HepG2 (cell line): ENCODE data around the gene UNC5B. TPM values are rescaled to one million over a fixed set of nuclear protein-coding genes. Genes with fewer than 3 reads are reported as not detected.

Experiments used
- ATAC-seq: fragments of 200-7000 bp; cut with Tn5 transposase; 3 replicates; pipeline ENCODE4 v1.9.1; 2020; ENCODE audit warnings: mild to moderate bottlenecking, moderate library complexity
- BruUV-seq: library from RNA; stranded (reverse); fragments of 400-500 nt; replicated peaks from 2 replicates; lab custom pipeline; 2021; lab: Mats Ljungman, UMichigan
- CTCF ChIA-PET: fragments of 300-600 bp; formaldehyde crosslinking; extraction: SDS; loops from one replicate; lab custom pipeline; 2021; ENCODE audit warnings: low total read pairs, inconsistent platforms, low intra/inter-chr PET ratio; lab: Yijun Ruan, JAX
- POLR2A ChIA-PET: fragments of 350-600 bp; sonication (Branson Sonifier 250); formaldehyde crosslinking; loops from one replicate; lab custom pipeline; 2020; ENCODE audit warnings: antibody characterized with exemption, inconsistent platforms; lab: Yijun Ruan, JAX
- DNase-seq: peaks from one replicate; pipeline ENCODE4 v3.0.0-alpha.2; 2015; ENCODE audit warnings: low spot score
- FAIRE-seq: peaks from 3 replicates; lab custom pipeline; 2011; peaks lifted over from hg19 to GRCh38; lab: Jason Lieb, UNC
- H2AFZ ChIP-seq: one replicate; pipeline ENCODE4 v1.6.1; 2011; ENCODE audit warnings: low read length, inconsistent platforms
- H3K27ac ChIP-seq: fragments of 300-600 bp; 3 replicates; pipeline ENCODE4 v1.8.0; 2011; ENCODE audit warnings: mixed run types, mild to moderate bottlenecking, mixed read lengths, low read length, inconsistent platforms; ENCODE audit not compliant: insufficient read depth; ENCODE audit errors: extremely low read length
- H3K27me3 ChIP-seq, 2 experiments: fragments of 200-600 bp in 1 of 2; 2 replicates in 1 of 2; 3 replicates in 1 of 2; pipeline versions ENCODE4 v1.6.0 to v1.8.0; 2011; ENCODE audit warnings: low read length in 2 of 2, mild to moderate bottlenecking in 2 of 2, moderate library complexity in 2 of 2, inconsistent platforms in 1 of 2; ENCODE audit not compliant: insufficient read depth in 2 of 2, control insufficient read depth in 1 of 2
- H3K36me3 ChIP-seq, 2 experiments: fragments of 200-600 bp in 1 of 2; replicated peaks in 1 of 2; 2 replicates in 1 of 2; 3 replicates in 1 of 2; pipeline versions ENCODE4 v1.5.1 to v1.8.0; 2011; ENCODE audit warnings: low read length in 2 of 2, inconsistent platforms in 1 of 2; ENCODE audit not compliant: insufficient read depth in 2 of 2, control insufficient read depth in 1 of 2
- H3K4me1 ChIP-seq: 2 replicates; pipeline ENCODE4 v1.5.1; 2012; ENCODE audit warnings: low read length, inconsistent platforms; ENCODE audit not compliant: insufficient read depth
- H3K4me2 ChIP-seq: 2 replicates; pipeline ENCODE4 v1.6.0; 2011; ENCODE audit warnings: low read depth, low read length, inconsistent platforms
- H3K4me3 ChIP-seq, 3 experiments: fragments of 200-600 bp in 1 of 3; sonication (generic), shearing (Covaris generic) in 1 of 3; replicated peaks in 1 of 3; 2 replicates each; pipeline ENCODE4 v1.5.1; 2011 to 2016; ENCODE audit warnings: low read length in 3 of 3, inconsistent platforms in 2 of 3, low read depth in 2 of 3, mild to moderate bottlenecking in 2 of 3, control low read depth in 1 of 3, mixed read lengths in 1 of 3; ENCODE audit not compliant: insufficient read depth in 1 of 3
- H3K79me2 ChIP-seq: one replicate; pipeline ENCODE4 v1.6.1; 2011; ENCODE audit warnings: low read length, inconsistent platforms; ENCODE audit not compliant: insufficient read depth
- H3K9ac ChIP-seq: 2 replicates; pipeline ENCODE4 v1.6.0; 2011; ENCODE audit warnings: mild to moderate bottlenecking, low read depth, low read length, inconsistent platforms; ENCODE audit not compliant: insufficient read depth
- H3K9me3 ChIP-seq: 2 replicates; pipeline ENCODE4 v1.5.1; 2012; ENCODE audit warnings: mild to moderate bottlenecking, low read length
- H4K20me1 ChIP-seq: 2 replicates; pipeline ENCODE4 v1.6.0; 2011; ENCODE audit warnings: inconsistent platforms, mild to moderate bottlenecking, low read length, moderate library complexity; ENCODE audit not compliant: insufficient read depth
- ATF7 ChIP-seq, 2 experiments: fragments of 450-650 bp in 1 of 2; sonication (generic) in 1 of 2; formaldehyde crosslinking in 1 of 2; IDR thresholded peaks; 2 replicates each; pipeline versions ENCODE4 v1.4.0 to v1.6.1; 2016 to 2020; ENCODE audit warnings: antibody characterized with exemption in 1 of 2, mild to moderate bottlenecking in 1 of 2, missing genetic modification reagents in 1 of 2
- CREB1 ChIP-seq, 2 experiments: fragments of 450-650 bp in 1 of 2; IDR thresholded peaks; 2 replicates each; pipeline ENCODE4 v1.6.1; 2016 to 2017; ENCODE audit warnings: control low read depth in 1 of 2, mild to moderate bottlenecking in 1 of 2, missing compliant biosample characterization in 1 of 2, missing genetic modification characterization in 1 of 2
- PHF8 ChIP-seq: sonication (generic); formaldehyde crosslinking; IDR thresholded peaks from 2 replicates; pipeline ENCODE4 v1.5.0; 2020; ENCODE audit warnings: missing genetic modification reagents
- SOX5 ChIP-seq: IDR thresholded peaks from 2 replicates; pipeline ENCODE4 v1.6.1; 2016; ENCODE audit warnings: borderline replicate concordance
- SP2 ChIP-seq: sonication (generic); formaldehyde crosslinking; IDR thresholded peaks from 2 replicates; pipeline ENCODE4 v1.5.1; 2020; ENCODE audit warnings: mild to moderate bottlenecking, missing genetic modification reagents
- ZFP36L1 ChIP-seq: sonication (generic); formaldehyde crosslinking; IDR thresholded peaks from 2 replicates; pipeline ENCODE4 v1.8.0; 2022; ENCODE audit warnings: mild to moderate bottlenecking, missing genetic modification reagents, moderate library complexity
- ZFP36L2 ChIP-seq: sonication (generic); formaldehyde crosslinking; IDR thresholded peaks from 2 replicates; pipeline ENCODE4 v1.4.0; 2020; ENCODE audit warnings: missing genetic modification reagents
- ZNF274 ChIP-seq: sonication (generic); formaldehyde crosslinking; IDR thresholded peaks from 2 replicates; pipeline ENCODE4 v1.5.1; 2020; ENCODE audit warnings: mild to moderate bottlenecking, missing genetic modification reagents
- WGBS: methylation state at CpG from one replicate; pipeline ENCODE4 v1.1.6; 2017; ENCODE audit warnings: low lambda C conversion rate; 5-methylcytosine and 5-hydroxymethylcytosine counted together
- in situ Hi-C: cut with HindIII; loops from 2 replicates; pipeline ENCODE4 v1.10.0; 2017; ENCODE audit warnings: low pct_unique_long_range_greater_than_20kb; ENCODE audit not compliant: extremely low pct_ligation_motif_present
- intact Hi-C: fragments of 100-400 bp; cut with micrococcal nuclease; formaldehyde crosslinking; loops from one replicate; pipeline ENCODE4 v1.10.0; 2022; ENCODE audit not compliant: unreplicated experiment
- polyA plus RNA-seq, 8 experiments: library from polyadenylated mRNA; depleted of rRNA in 3 of 8; stranded (reverse) in 7 of 8; unstranded in 1 of 8; fragments of >200 nt; fragmentation: Illumina TruSeq in 4 of 8; extraction: Trizol in 4 of 8; gene quantifications; 2 replicates each; pipeline versions ENCODE4 v1.2.1 to v1.2.3, GENCODE V29; 2011 to 2016; ENCODE audit warnings: low read depth in 4 of 8, missing spikeins in 1 of 8, mixed read lengths in 1 of 8; ENCODE audit not compliant: insufficient read depth in 1 of 8
- total RNA-seq, 5 experiments: library from RNA; depleted of rRNA; stranded (reverse); fragments of >200 nt; fragmentation: Illumina TruSeq; extraction: Trizol; gene quantifications; 2 replicates each; pipeline ENCODE4 v1.2.3, GENCODE V29; 2016; ENCODE audit warnings: low read depth in 1 of 5
- TF ChIP-seq, protein P1 (sequence below): sonication (generic); formaldehyde crosslinking; IDR thresholded peaks from 2 replicates; pipeline ENCODE4 v1.4.0; 2020; ENCODE audit warnings: missing genetic modification reagents
- TF ChIP-seq, protein P2 (sequence below): sonication (generic); formaldehyde crosslinking; conservative IDR thresholded peaks from 2 replicates; pipeline ENCODE4 v1.4.0; 2020; ENCODE audit warnings: missing genetic modification reagents

UNC5B gene
- total and polyA plus RNA-seq, 2 of the 13 experiments (the other 11 are each of a cell fraction or from before 2014, with no cell fraction given): 0.07 TPM

- in situ Hi-C loops: no loop called here
- ChIA-PET CTCF (no interaction called here), POLR2A (no interaction called here)
- Histone ChIP-seq H3K36me3 (no peaks in the 10 kb centered on the region), H4K20me1 (no peaks in the 10 kb centered on the region), H3K9ac (no peak overlapping the region), H3K9me3 (no peaks in the 10 kb centered on the region), H3K27me3 (peaks cover 7 to 23% of the 10 kb centered on the region in 2 experiments; a peak in 4 of 5 replicates), H3K4me3 (no peak overlapping the region), H2AFZ (no peak overlapping the region), H3K4me1 (no peaks in the 10 kb centered on the region), H3K4me2 (no peak overlapping the region), H3K27ac (no peak overlapping the region), H3K79me2 (no peaks in the 10 kb centered on the region)
- 21% methylated on average over 8 of the region's 9 CpGs for WGBS
- DNase-seq (no peak), ATAC-seq (no peak), FAIRE-seq (no peak)
- intact Hi-C loops: no loop called here
- BruUV-seq: no TSS peak
- TF ChIP-seq ATF7 (IDR thresholded peaks at IDR 0.05) (peak; percentile 82), ATF7 (CRISPR knock-in tag; IDR thresholded peaks at IDR 0.05) (no peak), SP2 (no peak), ZNF274 (CRISPR knock-in tag) (no peak), PHF8 (CRISPR knock-in tag) (no peak), CREB1 (IDR thresholded peaks at IDR 0.05) (0 out of 2 replicates have a peak, but pooled peaks have one; percentile 12), CREB1 (CRISPR knock-in tag; IDR thresholded peaks at IDR 0.05) (no peak), ZFP36L1 (CRISPR knock-in tag) (no peak), SOX5 (CRISPR knock-in tag) (no peak), ZFP36L2 (CRISPR knock-in tag) (no peak)
Measured at GRCh38 chr10:71254834-71255549, 42.6 kb downstream of the UNC5B start.

- in situ Hi-C loops: no loop called here
- H2AFZ ChIP-seq: no peak overlapping the region
- FAIRE-seq: no peak
- TF ChIP-seq, protein P1, sequence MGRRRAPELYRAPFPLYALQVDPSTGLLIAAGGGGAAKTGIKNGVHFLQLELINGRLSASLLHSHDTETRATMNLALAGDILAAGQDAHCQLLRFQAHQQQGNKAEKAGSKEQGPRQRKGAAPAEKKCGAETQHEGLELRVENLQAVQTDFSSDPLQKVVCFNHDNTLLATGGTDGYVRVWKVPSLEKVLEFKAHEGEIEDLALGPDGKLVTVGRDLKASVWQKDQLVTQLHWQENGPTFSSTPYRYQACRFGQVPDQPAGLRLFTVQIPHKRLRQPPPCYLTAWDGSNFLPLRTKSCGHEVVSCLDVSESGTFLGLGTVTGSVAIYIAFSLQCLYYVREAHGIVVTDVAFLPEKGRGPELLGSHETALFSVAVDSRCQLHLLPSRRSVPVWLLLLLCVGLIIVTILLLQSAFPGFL: no peak
- TF ChIP-seq, protein P2, sequence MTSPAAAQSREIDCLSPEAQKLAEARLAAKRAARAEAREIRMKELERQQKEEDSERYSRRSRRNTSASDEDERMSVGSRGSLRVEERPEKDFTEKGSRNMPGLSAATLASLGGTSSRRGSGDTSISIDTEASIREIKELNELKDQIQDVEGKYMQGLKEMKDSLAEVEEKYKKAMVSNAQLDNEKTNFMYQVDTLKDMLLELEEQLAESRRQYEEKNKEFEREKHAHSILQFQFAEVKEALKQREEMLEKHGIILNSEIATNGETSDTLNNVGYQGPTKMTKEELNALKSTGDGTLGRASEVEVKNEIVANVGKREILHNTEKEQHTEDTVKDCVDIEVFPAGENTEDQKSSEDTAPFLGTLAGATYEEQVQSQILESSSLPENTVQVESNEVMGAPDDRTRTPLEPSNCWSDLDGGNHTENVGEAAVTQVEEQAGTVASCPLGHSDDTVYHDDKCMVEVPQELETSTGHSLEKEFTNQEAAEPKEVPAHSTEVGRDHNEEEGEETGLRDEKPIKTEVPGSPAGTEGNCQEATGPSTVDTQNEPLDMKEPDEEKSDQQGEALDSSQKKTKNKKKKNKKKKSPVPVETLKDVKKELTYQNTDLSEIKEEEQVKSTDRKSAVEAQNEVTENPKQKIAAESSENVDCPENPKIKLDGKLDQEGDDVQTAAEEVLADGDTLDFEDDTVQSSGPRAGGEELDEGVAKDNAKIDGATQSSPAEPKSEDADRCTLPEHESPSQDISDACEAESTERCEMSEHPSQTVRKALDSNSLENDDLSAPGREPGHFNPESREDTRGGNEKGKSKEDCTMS (CRISPR knock-in tag): no peak
Measured at GRCh38 chr10:71255550-71255807, 43.1 kb downstream of the UNC5B start.

More at GRCh38 chr10:71255550-71255807, 43.1 kb downstream of the UNC5B start:
- Histone ChIP-seq H3K9me3 (no peaks in the 10 kb centered on the region), H3K36me3 (no peaks in the 10 kb centered on the region), H3K4me1 (no peaks in the 10 kb centered on the region), H3K79me2 (no peaks in the 10 kb centered on the region), H4K20me1 (no peaks in the 10 kb centered on the region), H3K4me3 (no peak overlapping the region), H3K4me2 (no peak overlapping the region), H3K9ac (no peak overlapping the region), H3K27me3 (peaks cover 7 to 25% of the 10 kb centered on the region in 2 experiments; a peak in 4 of 5 replicates), H3K27ac (no peak overlapping the region)
- no peak for ATAC-seq
- BruUV-seq: no TSS peak
- no peak for DNase-seq
- intact Hi-C loops: no loop called here
- ChIA-PET CTCF (no interaction called here), POLR2A (no interaction called here)
- 70% methylated on average over 4 of the region's 4 CpGs for WGBS
